Testis (tissue), 2 donors: ENCODE measurements around the gene ERCC3.
"Not testable (repeated sequence)": the region's sequence is repeated elsewhere in the genome, so short reads cannot be mapped to it uniquely, and the experiment has no call there.

Experiments used
- POLR2A ChIP-seq: fragments of 450-650 bp; IDR thresholded peaks from one replicate; pipeline ENCODE4 v1.6.1; 2017; ENCODE audit warnings: antibody characterized with exemption, mild to moderate bottlenecking, moderate library complexity
- TF ChIP-seq, protein P1 (sequence below), 3 experiments: fragments of 450-650 bp in 2 of 3; fragments of 200-600 bp in 1 of 3; sonication (generic) in 1 of 3; IDR thresholded peaks; one replicate each; pipeline ENCODE4 v1.5.1; 2016 to 2019; ENCODE audit warnings: antibody characterized with exemption in 3 of 3, mild to moderate bottlenecking in 2 of 3, moderate library complexity in 1 of 3

GRCh38 chr2:127241184-127241583 lies 52.8 kb downstream of the ERCC3 start:
- TF ChIP-seq, protein P1, sequence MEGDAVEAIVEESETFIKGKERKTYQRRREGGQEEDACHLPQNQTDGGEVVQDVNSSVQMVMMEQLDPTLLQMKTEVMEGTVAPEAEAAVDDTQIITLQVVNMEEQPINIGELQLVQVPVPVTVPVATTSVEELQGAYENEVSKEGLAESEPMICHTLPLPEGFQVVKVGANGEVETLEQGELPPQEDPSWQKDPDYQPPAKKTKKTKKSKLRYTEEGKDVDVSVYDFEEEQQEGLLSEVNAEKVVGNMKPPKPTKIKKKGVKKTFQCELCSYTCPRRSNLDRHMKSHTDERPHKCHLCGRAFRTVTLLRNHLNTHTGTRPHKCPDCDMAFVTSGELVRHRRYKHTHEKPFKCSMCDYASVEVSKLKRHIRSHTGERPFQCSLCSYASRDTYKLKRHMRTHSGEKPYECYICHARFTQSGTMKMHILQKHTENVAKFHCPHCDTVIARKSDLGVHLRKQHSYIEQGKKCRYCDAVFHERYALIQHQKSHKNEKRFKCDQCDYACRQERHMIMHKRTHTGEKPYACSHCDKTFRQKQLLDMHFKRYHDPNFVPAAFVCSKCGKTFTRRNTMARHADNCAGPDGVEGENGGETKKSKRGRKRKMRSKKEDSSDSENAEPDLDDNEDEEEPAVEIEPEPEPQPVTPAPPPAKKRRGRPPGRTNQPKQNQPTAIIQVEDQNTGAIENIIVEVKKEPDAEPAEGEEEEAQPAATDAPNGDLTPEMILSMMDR (IDR thresholded peaks at IDR 0.05) = not testable (repeated sequence)
- not testable (repeated sequence) for TF ChIP-seq POLR2A
